SIG-M5 (cell line): ENCODE data around the gene TMEM255A.
"Not testable (repeated sequence)": the region's sequence is repeated elsewhere in the genome, so short reads cannot be mapped to it uniquely, and the experiment has no call there.

Experiments
- DNase-seq: peaks from one replicate; lab custom pipeline; 2025; lab: John Stamatoyannopoulos, UW

The TMEM255A gene

GRCh38 chrX:120310861-120311726 lies at the start of gene TMEM255A:
Gene TMEM255A (minus strand): TSS chrX:120311461. CDS start chrX:120311309, 152 bp downstream.
- DNase-seq: no peak

- no peak for DNase-seq
Observed at GRCh38 chrX:120358737-120359456, 47.6 kb upstream of the TMEM255A start.

- DNase-seq: no peak
Observed at GRCh38 chrX:120357186-120357585, 45.9 kb upstream of the TMEM255A start.

GRCh38 chrX:120356084-120356483 lies 44.8 kb upstream of the TMEM255A start:
- no peak for DNase-seq

- no peak for DNase-seq
Observed at GRCh38 chrX:120350450-120351138, 39.3 kb upstream of the TMEM255A start.

- not testable (repeated sequence) for DNase-seq
Observed at GRCh38 chrX:120344566-120344965, 33.3 kb upstream of the TMEM255A start.

GRCh38 chrX:120336899-120337298 lies 25.6 kb upstream of the TMEM255A start:
- DNase-seq: no peak

GRCh38 chrX:120335289-120335688 lies 24.0 kb upstream of the TMEM255A start:
- no peak for DNase-seq

- DNase-seq: no peak
Observed at GRCh38 chrX:120334603-120335002, 23.3 kb upstream of the TMEM255A start.

GRCh38 chrX:120334151-120334550 lies 22.9 kb upstream of the TMEM255A start:
- DNase-seq: no peak

GRCh38 chrX:120332394-120332793 lies 21.1 kb upstream of the TMEM255A start:
- no peak for DNase-seq

- DNase-seq: no peak
Observed at GRCh38 chrX:120331116-120331515, 19.9 kb upstream of the TMEM255A start.

GRCh38 chrX:120321520-120322281 lies 10.4 kb upstream of the TMEM255A start:
- DNase-seq: no peak

- DNase-seq: no peak
Observed at GRCh38 chrX:120318411-120318810, 7.2 kb upstream of the TMEM255A start.

- DNase-seq: no peak
Observed at GRCh38 chrX:120316587-120317283, 5.5 kb upstream of the TMEM255A start.

- DNase-seq: no peak
Observed at GRCh38 chrX:120315776-120316175, 4.5 kb upstream of the TMEM255A start.

GRCh38 chrX:120311727-120312063 lies 434 bp upstream of the TMEM255A start:
- DNase-seq: no peak

- DNase-seq: no peak
Observed at GRCh38 chrX:120309873-120310705, 1.2 kb downstream of the TMEM255A start.

GRCh38 chrX:120308959-120309872 lies 2.0 kb downstream of the TMEM255A start:
- no peak for DNase-seq
